Liver (tissue), 3 donors: ENCODE results near the gene HMMR.
A peak's percentile ranks its signal among the peaks of the same experiment; 100 is the strongest.

Experiments
- EGR1 ChIP-seq, 2 donors: IDR thresholded peaks; 2 replicates each; pipeline ENCODE4 v1.6.1; 2016 to 2018; ENCODE audit warnings: antibody characterized with exemption in 2 of 2, low read depth in 2 of 2
- FOXA2 ChIP-seq: IDR thresholded peaks from 2 replicates; pipeline ENCODE4 v1.6.1; 2016; ENCODE audit warnings: antibody characterized with exemption
- GABPA ChIP-seq, 2 donors: IDR thresholded peaks in 1 of 2; conservative IDR thresholded peaks in 1 of 2; 2 replicates each; pipeline ENCODE4 v1.6.1; 2016; ENCODE audit warnings: antibody characterized with exemption in 2 of 2, mild to moderate bottlenecking in 1 of 2, moderate library complexity in 1 of 2
- HNF4A ChIP-seq, 2 donors: conservative IDR thresholded peaks; 2 replicates each; pipeline ENCODE4 v1.6.1; 2016; ENCODE audit warnings: antibody characterized with exemption in 2 of 2, mild to moderate bottlenecking in 2 of 2
- JUND ChIP-seq, 2 donors: IDR thresholded peaks; 2 replicates each; pipeline ENCODE4 v1.6.1; 2016; ENCODE audit warnings: antibody characterized with exemption in 2 of 2
- RAD21 ChIP-seq, 2 donors: IDR thresholded peaks; 2 replicates each; pipeline ENCODE4 v1.6.1; 2016; ENCODE audit warnings: antibody characterized with exemption in 2 of 2, mild to moderate bottlenecking in 2 of 2
- RXRA ChIP-seq, 2 donors: IDR thresholded peaks; 2 replicates each; pipeline ENCODE4 v1.6.1; 2017 to 2018; ENCODE audit warnings: antibody characterized with exemption in 2 of 2, mild to moderate bottlenecking in 1 of 2
- SP1 ChIP-seq: IDR thresholded peaks from 2 replicates; pipeline ENCODE4 v1.6.1; 2018; ENCODE audit warnings: antibody characterized with exemption, mild to moderate bottlenecking
- TAF1 ChIP-seq: conservative IDR thresholded peaks from 2 replicates; pipeline ENCODE4 v1.6.1; 2016; ENCODE audit warnings: antibody characterized with exemption, mild to moderate bottlenecking
- TF ChIP-seq, protein P1 (sequence below): fragments of 150-350 bp; IDR thresholded peaks from 2 replicates; pipeline ENCODE4 v1.5.1; 2017; ENCODE audit warnings: improper control_type of control experiment, low read depth, low read length; ENCODE audit not compliant: missing input control
- TF ChIP-seq, protein P2 (sequence below): IDR thresholded peaks from 2 replicates; pipeline ENCODE4 v1.6.1; 2016; ENCODE audit warnings: antibody characterized with exemption, mild to moderate bottlenecking
- TF ChIP-seq, protein P3 (sequence below): IDR thresholded peaks from 2 replicates; pipeline ENCODE4 v1.6.1; 2016; ENCODE audit warnings: antibody characterized with exemption
- TF ChIP-seq, protein P4 (sequence below): IDR thresholded peaks from 2 replicates; pipeline ENCODE4 v1.6.1; 2016; ENCODE audit warnings: antibody characterized with exemption
- donor health status: healthy.
- donor health status: healthy.

GRCh38 chr5:163459819-163460561 is 442 bp upstream of the HMMR start, which contains the start of gene NUDCD2:
- TF ChIP-seq, protein P1, sequence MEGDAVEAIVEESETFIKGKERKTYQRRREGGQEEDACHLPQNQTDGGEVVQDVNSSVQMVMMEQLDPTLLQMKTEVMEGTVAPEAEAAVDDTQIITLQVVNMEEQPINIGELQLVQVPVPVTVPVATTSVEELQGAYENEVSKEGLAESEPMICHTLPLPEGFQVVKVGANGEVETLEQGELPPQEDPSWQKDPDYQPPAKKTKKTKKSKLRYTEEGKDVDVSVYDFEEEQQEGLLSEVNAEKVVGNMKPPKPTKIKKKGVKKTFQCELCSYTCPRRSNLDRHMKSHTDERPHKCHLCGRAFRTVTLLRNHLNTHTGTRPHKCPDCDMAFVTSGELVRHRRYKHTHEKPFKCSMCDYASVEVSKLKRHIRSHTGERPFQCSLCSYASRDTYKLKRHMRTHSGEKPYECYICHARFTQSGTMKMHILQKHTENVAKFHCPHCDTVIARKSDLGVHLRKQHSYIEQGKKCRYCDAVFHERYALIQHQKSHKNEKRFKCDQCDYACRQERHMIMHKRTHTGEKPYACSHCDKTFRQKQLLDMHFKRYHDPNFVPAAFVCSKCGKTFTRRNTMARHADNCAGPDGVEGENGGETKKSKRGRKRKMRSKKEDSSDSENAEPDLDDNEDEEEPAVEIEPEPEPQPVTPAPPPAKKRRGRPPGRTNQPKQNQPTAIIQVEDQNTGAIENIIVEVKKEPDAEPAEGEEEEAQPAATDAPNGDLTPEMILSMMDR = no peak
- TF ChIP-seq TAF1 (peak; percentile 2), GABPA (IDR thresholded peaks at IDR 0.05 in 1 of 2, conservative IDR thresholded peaks at IDR 0.05 in 1 of 2) (peak in 1 of 2 donors; percentile 50), JUND (IDR thresholded peaks at IDR 0.05) (no peak), RXRA (IDR thresholded peaks at IDR 0.05) (peak in 1 of 2 donors; percentile 30), RAD21 (IDR thresholded peaks at IDR 0.05) (no peak), FOXA2 (no peak), SP1 (peak; percentile 85), EGR1 (IDR thresholded peaks at IDR 0.05; ENCODE audit: low read depth in 2 of 2) (peak in 1 of 2 donors; percentile 30), HNF4A (conservative IDR thresholded peaks at IDR 0.05) (peak in 1 of 2 donors; percentile 16)
- TF ChIP-seq, protein P2, sequence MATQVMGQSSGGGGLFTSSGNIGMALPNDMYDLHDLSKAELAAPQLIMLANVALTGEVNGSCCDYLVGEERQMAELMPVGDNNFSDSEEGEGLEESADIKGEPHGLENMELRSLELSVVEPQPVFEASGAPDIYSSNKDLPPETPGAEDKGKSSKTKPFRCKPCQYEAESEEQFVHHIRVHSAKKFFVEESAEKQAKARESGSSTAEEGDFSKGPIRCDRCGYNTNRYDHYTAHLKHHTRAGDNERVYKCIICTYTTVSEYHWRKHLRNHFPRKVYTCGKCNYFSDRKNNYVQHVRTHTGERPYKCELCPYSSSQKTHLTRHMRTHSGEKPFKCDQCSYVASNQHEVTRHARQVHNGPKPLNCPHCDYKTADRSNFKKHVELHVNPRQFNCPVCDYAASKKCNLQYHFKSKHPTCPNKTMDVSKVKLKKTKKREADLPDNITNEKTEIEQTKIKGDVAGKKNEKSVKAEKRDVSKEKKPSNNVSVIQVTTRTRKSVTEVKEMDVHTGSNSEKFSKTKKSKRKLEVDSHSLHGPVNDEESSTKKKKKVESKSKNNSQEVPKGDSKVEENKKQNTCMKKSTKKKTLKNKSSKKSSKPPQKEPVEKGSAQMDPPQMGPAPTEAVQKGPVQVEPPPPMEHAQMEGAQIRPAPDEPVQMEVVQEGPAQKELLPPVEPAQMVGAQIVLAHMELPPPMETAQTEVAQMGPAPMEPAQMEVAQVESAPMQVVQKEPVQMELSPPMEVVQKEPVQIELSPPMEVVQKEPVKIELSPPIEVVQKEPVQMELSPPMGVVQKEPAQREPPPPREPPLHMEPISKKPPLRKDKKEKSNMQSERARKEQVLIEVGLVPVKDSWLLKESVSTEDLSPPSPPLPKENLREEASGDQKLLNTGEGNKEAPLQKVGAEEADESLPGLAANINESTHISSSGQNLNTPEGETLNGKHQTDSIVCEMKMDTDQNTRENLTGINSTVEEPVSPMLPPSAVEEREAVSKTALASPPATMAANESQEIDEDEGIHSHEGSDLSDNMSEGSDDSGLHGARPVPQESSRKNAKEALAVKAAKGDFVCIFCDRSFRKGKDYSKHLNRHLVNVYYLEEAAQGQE = peak; percentile 53
- TF ChIP-seq, protein P3, sequence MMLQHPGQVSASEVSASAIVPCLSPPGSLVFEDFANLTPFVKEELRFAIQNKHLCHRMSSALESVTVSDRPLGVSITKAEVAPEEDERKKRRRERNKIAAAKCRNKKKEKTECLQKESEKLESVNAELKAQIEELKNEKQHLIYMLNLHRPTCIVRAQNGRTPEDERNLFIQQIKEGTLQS = no peak
- TF ChIP-seq, protein P4, sequence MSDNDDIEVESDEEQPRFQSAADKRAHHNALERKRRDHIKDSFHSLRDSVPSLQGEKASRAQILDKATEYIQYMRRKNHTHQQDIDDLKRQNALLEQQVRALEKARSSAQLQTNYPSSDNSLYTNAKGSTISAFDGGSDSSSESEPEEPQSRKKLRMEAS = peak; percentile 64
